K562 (cell line): ENCODE measurements around the gene AIDA. TPM values are rescaled to one million over a fixed set of nuclear protein-coding genes. Genes with fewer than 3 reads are reported as not detected.

Experiments used
- ATAC-seq: fragments of 200-7000 bp; cut with Tn5 transposase; 3 replicates; pipeline ENCODE4 v1.9.1; 2020; ENCODE audit warnings: moderate library complexity
- BruUV-seq: library from RNA; stranded (reverse); fragments of 400-500 nt; replicated peaks from 2 replicates; lab custom pipeline; 2021; lab: Mats Ljungman, UMichigan
- CTCF ChIA-PET: fragments of 300-600 bp; formaldehyde crosslinking; extraction: SDS; loops from one replicate; lab custom pipeline; 2021; ENCODE audit warnings: low intra/inter-chr PET ratio; lab: Yijun Ruan, JAX
- POLR2A ChIA-PET: fragments of 300-600, 350-650 bp; sonication (Branson Sonifier 250); formaldehyde crosslinking; extraction: SDS; loops from one replicate; lab custom pipeline; 2021; ENCODE audit warnings: antibody characterized with exemption, inconsistent platforms; lab: Yijun Ruan, JAX
- DNase-seq, 4 experiments: peaks; one replicate each; pipeline versions ENCODE4 v3.0.0 to v3.0.0-alpha.2; 2011 to 2018; ENCODE audit warnings: low spot score in 3 of 4, mixed read lengths in 3 of 4; ENCODE audit errors: extremely low read depth in 1 of 4
- FAIRE-seq: peaks from 2 replicates; lab custom pipeline; 2011; peaks lifted over from hg19 to GRCh38; lab: Jason Lieb, UNC
- H2AFZ ChIP-seq: 2 replicates; pipeline ENCODE4 v1.6.0; 2011; ENCODE audit warnings: low read depth, low read length, control low read depth, inconsistent platforms
- H3K27ac ChIP-seq: fragments of 200-600 bp; 3 replicates; pipeline ENCODE4 v1.8.0; 2011; ENCODE audit warnings: low read depth, mild to moderate bottlenecking, control low read depth, inconsistent platforms, low read length, moderate library complexity, mixed read lengths; ENCODE audit errors: extremely low read depth
- H3K27me3 ChIP-seq, 2 experiments: fragments of 300-600 bp in 1 of 2; 2 replicates in 1 of 2; 3 replicates in 1 of 2; pipeline versions ENCODE4 v1.6.0 to v1.8.0; 2011; ENCODE audit warnings: inconsistent platforms in 2 of 2, low read length in 2 of 2, mild to moderate bottlenecking in 1 of 2, mixed read lengths in 1 of 2, moderate library complexity in 1 of 2; ENCODE audit not compliant: control insufficient read depth in 2 of 2, insufficient read depth in 2 of 2
- H3K36me3 ChIP-seq: fragments of 300-600 bp; 3 replicates; pipeline ENCODE4 v1.8.0; 2011; ENCODE audit warnings: mild to moderate bottlenecking, low read length, inconsistent platforms; ENCODE audit not compliant: control insufficient read depth, insufficient read depth
- H3K4me1 ChIP-seq, 2 experiments: fragments of 200-600 bp in 1 of 2; replicated peaks in 1 of 2; 2 replicates in 1 of 2; 3 replicates in 1 of 2; pipeline versions ENCODE4 v1.5.1 to v1.8.0; 2011; ENCODE audit warnings: inconsistent platforms in 2 of 2, low read length in 2 of 2, mild to moderate bottlenecking in 1 of 2, mixed read lengths in 1 of 2, moderate library complexity in 1 of 2; ENCODE audit not compliant: control insufficient read depth in 2 of 2, insufficient read depth in 2 of 2
- H3K4me2 ChIP-seq: 2 replicates; pipeline ENCODE4 v1.6.1; 2011; ENCODE audit warnings: low read length, control low read depth, inconsistent platforms, mixed read lengths; ENCODE audit not compliant: insufficient read depth
- H3K4me3 ChIP-seq: fragments of 200-600 bp; sonication (generic), shearing (Covaris generic); 2 replicates; pipeline ENCODE4 v1.5.1; 2016; ENCODE audit warnings: control low read depth, inconsistent platforms
- H3K79me2 ChIP-seq: fragments of 200-600 bp; 3 replicates; pipeline ENCODE4 v1.8.0; 2011; ENCODE audit warnings: low read length, inconsistent platforms; ENCODE audit not compliant: control insufficient read depth, insufficient read depth
- H3K9ac ChIP-seq, 2 experiments: 2 replicates each; pipeline versions ENCODE4 v1.6.0 to v1.6.1; 2011; ENCODE audit warnings: low read depth in 2 of 2, low read length in 2 of 2, control low read depth in 1 of 2, inconsistent platforms in 1 of 2, mild to moderate bottlenecking in 1 of 2, mixed read lengths in 1 of 2; ENCODE audit not compliant: insufficient read depth in 1 of 2
- H3K9me1 ChIP-seq: one replicate; pipeline ENCODE4 v1.6.0; 2011; ENCODE audit warnings: inconsistent platforms, mild to moderate bottlenecking, low read length, moderate library complexity; ENCODE audit not compliant: control insufficient read depth, insufficient read depth
- H3K9me3 ChIP-seq: replicated peaks from 2 replicates; pipeline ENCODE4 v1.5.1; 2011; ENCODE audit warnings: low read depth, low read length, inconsistent platforms; ENCODE audit not compliant: control insufficient read depth, insufficient read depth
- H4K20me1 ChIP-seq: replicated peaks from 2 replicates; pipeline ENCODE4 v1.6.1; 2011; ENCODE audit warnings: low read length, inconsistent platforms, mixed read lengths; ENCODE audit not compliant: control insufficient read depth, insufficient read depth
- CXXC5 ChIP-seq: fragments of 250-450 bp; sonication (Bioruptor Pico); IDR thresholded peaks from 2 replicates; pipeline ENCODE4 v1.8.0; 2022; ENCODE audit warnings: inconsistent platforms, mild to moderate bottlenecking, moderate library complexity
- DLX4 ChIP-seq: fragments of 250-450 bp; sonication (Bioruptor Pico); IDR thresholded peaks from 2 replicates; pipeline ENCODE4 v1.6.1; 2021; ENCODE audit warnings: mild to moderate bottlenecking
- ERF ChIP-seq: fragments of 450-650 bp; formaldehyde crosslinking; IDR thresholded peaks from 2 replicates; pipeline ENCODE4 v1.4.0; 2020; ENCODE audit warnings: mild to moderate bottlenecking, mixed read lengths
- HDAC3 ChIP-seq: fragments of 450-650 bp; IDR thresholded peaks from 2 replicates; pipeline ENCODE4 v1.6.1; 2018; ENCODE audit warnings: borderline replicate concordance, mild to moderate bottlenecking, moderate library complexity; ENCODE audit not compliant: partially characterized antibody
- HLTF ChIP-seq: fragments of 450-650 bp; IDR thresholded peaks from 2 replicates; pipeline ENCODE4 v1.6.1; 2016
- HSF4 ChIP-seq: fragments of 250-450 bp; sonication (Bioruptor Pico); IDR thresholded peaks from 2 replicates; pipeline ENCODE4 v2.1.2; 2022; ENCODE audit warnings: mild to moderate bottlenecking, moderate library complexity, borderline replicate concordance
- MBD2 ChIP-seq: sonication (generic); IDR thresholded peaks from 2 replicates; pipeline ENCODE4 v1.6.1; 2016; ENCODE audit warnings: low read depth, borderline replicate concordance
- MEIS2 ChIP-seq: fragments of 450-650 bp; IDR thresholded peaks from 2 replicates; pipeline ENCODE4 v1.6.1; 2014; ENCODE audit warnings: mild to moderate bottlenecking; ENCODE audit not compliant: partially characterized antibody
- NR3C1 ChIP-seq: sonication (generic); formaldehyde crosslinking; IDR thresholded peaks from 2 replicates; pipeline ENCODE4 v1.8.1; 2022; ENCODE audit warnings: missing genetic modification reagents
- PHB ChIP-seq: fragments of 250-450 bp; sonication (Bioruptor Pico); IDR thresholded peaks from 2 replicates; pipeline ENCODE4 v1.5.0; 2021
- PRPF4 ChIP-seq: fragments of 200-400 bp; formaldehyde crosslinking; IDR thresholded peaks from one replicate; pipeline ENCODE4 v1.6.1; 2017; ENCODE audit warnings: low read length, low read depth, mild to moderate bottlenecking; ENCODE audit not compliant: insufficient read depth, poor library complexity, severe bottlenecking
- RAD21 ChIP-seq, 2 experiments: fragments of 250-450 bp in 1 of 2; fragments of 450-650 bp in 1 of 2; sonication (Bioruptor Pico) in 1 of 2; formaldehyde crosslinking in 1 of 2; IDR thresholded peaks in 1 of 2; conservative IDR thresholded peaks in 1 of 2; 2 replicates each; pipeline versions ENCODE4 v1.4.0 to v1.8.0; 2020 to 2022; ENCODE audit warnings: mild to moderate bottlenecking in 2 of 2, moderate library complexity in 1 of 2
- SMAD2 ChIP-seq: fragments of 150-350 bp; IDR thresholded peaks from 2 replicates; pipeline ENCODE4 v1.6.1; 2014; ENCODE audit warnings: low read depth, mild to moderate bottlenecking, low read length
- ZC3H11A ChIP-seq: IDR thresholded peaks from 2 replicates; pipeline ENCODE4 v1.6.1; 2012; ENCODE audit warnings: low read depth, low read length, improper control_type of control experiment
- ZNF175 ChIP-seq: fragments of 200-800 bp; sonication (Bioruptor generic); IDR thresholded peaks from 2 replicates; pipeline ENCODE4 v1.6.1; 2016; ENCODE audit warnings: low read depth, mild to moderate bottlenecking, missing genetic modification characterization, missing compliant biosample characterization
- ZNF583 ChIP-seq: fragments of 250-450 bp; sonication (Bioruptor Pico); IDR thresholded peaks from 2 replicates; pipeline ENCODE4 v1.4.0; 2020
- ZZZ3 ChIP-seq: fragments of 450-650 bp; IDR thresholded peaks from 2 replicates; pipeline ENCODE4 v1.6.1; 2016; ENCODE audit warnings: antibody characterized with exemption, mild to moderate bottlenecking, moderate library complexity
- WGBS: fragments of 100-300 bp; shearing (Covaris generic); methylation state at CpG from one replicate; pipeline ENCODE4 v1.1.6; 2016; ENCODE audit warnings: low coverage, mixed read lengths; ENCODE audit not compliant: insufficient coverage; ENCODE audit errors: missing lambda C conversion rate; 5-methylcytosine and 5-hydroxymethylcytosine counted together
- in situ Hi-C: fragments of 300-500 bp; cut with MboI; formaldehyde crosslinking; loops from 4 replicates; pipeline ENCODE4 v1.15.0; 2018; ENCODE audit warnings: inconsistent platforms, mixed read lengths
- intact Hi-C: fragments of 100-400 bp; cut with micrococcal nuclease; formaldehyde crosslinking; loops from 2 replicates; pipeline ENCODE4 v1.14.2; 2022
- polyA plus RNA-seq, 8 experiments: library from polyadenylated mRNA; depleted of rRNA in 4 of 8; stranded (reverse) in 5 of 8; unstranded in 3 of 8; fragments of >200 nt; fragmentation: Nextera tagmentation in 2 of 8; fragmentation: Illumina TruSeq in 1 of 8; extraction: Ambion mirVana in 2 of 8; extraction: Trizol in 1 of 8; gene quantifications; 2 replicates each; pipeline versions ENCODE4 v1.2.1 to v1.2.3, GENCODE V29; 2011 to 2014; ENCODE audit warnings: inconsistent platforms in 1 of 8, missing spikeins in 1 of 8
- total RNA-seq, 7 experiments: library from RNA; depleted of rRNA in 6 of 7; stranded (reverse); fragments of >200 nt in 6 of 7; fragmentation: Illumina TruSeq in 2 of 7; extraction: Trizol in 2 of 7; gene quantifications; 2 replicates each; pipeline versions ENCODE4 v1.2.1 to v1.2.3, GENCODE V29; 2011 to 2021; ENCODE audit warnings: low replicate concordance in 1 of 7
- TF ChIP-seq, protein P1 (sequence below): fragments of 450-650 bp; formaldehyde crosslinking; IDR thresholded peaks from 2 replicates; pipeline ENCODE4 v1.4.0; 2020; ENCODE audit warnings: mild to moderate bottlenecking, moderate library complexity

Gene AIDA
- total and polyA plus RNA-seq, 9 of the 15 experiments (the other 6 are each of a cell fraction or from before 2014, with no cell fraction given), result 18.2 to 77.9 (median 24.9) TPM

DNA sequence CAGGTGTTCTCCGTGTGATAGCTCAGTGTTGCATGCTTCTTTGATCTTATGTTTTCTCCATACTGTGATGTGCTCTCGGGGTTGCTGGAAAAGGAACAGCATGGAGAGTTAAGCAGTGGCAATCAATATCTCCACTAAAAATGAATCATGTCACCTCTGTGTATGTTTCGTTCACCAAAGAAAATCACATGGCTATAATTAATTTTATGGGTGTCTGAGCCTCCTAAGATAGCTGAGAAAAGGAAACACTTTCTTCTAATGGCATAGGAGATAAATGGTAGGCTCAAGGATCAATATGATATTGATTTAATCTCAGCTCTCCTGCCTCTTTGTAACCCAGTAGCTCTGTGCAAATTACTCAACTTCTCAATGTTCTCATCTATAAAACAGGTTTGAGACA lies 39.0 kb upstream of the AIDA start:
- H3K36me3 ChIP-seq, result no peaks in the 10 kb centered on the region
- FAIRE-seq (no peak), DNase-seq (no peak), ATAC-seq (no peak)
- no peak overlapping the region for H3K4me3 ChIP-seq
- no peaks in the 10 kb centered on the region for H3K79me2 ChIP-seq
- H3K9me3 ChIP-seq, result no peaks in the 10 kb centered on the region
- H3K27me3 ChIP-seq, result peaks cover 0 to 9% of the 10 kb centered on the region in 2 experiments; a peak in 3 of 5 replicates
- intact Hi-C loops (no loop called here), in situ Hi-C loops (no loop called here)
- H3K9me1 ChIP-seq, result no peaks in the 10 kb centered on the region
- H3K9ac ChIP-seq, result no peak overlapping the region
- CTCF ChIA-PET, result interaction anchor here (0.9 kb wide), 1 partner anchor 330 kb away, joined by 3 read pairs; no protein-coding TSS in a partner anchor
- BruUV-seq, result no TSS peak
- H4K20me1 ChIP-seq, result no peaks in the 10 kb centered on the region
- no peaks in the 10 kb centered on the region for H3K4me1 ChIP-seq
- H3K4me2 ChIP-seq, result no peak overlapping the region
- no peak overlapping the region for H3K27ac ChIP-seq
- H2AFZ ChIP-seq, result no peak overlapping the region
- TF ChIP-seq ZC3H11A (no peak), NR3C1 (CRISPR knock-in tag) (no peak), ZNF175 (CRISPR knock-in tag) (no peak), HDAC3 (no peak), SMAD2 (no peak), MEIS2 (no peak), PRPF4 (no peak), ZZZ3 (no peak), RAD21 (CRISPR knock-in tag; conservative IDR thresholded peaks at IDR 0.05 in 1 of 2, IDR thresholded peaks at IDR 0.05 in 1 of 2) (no peak), DLX4 (no peak), ZNF583 (no peak), HLTF (no peak), MBD2 (no peak), CXXC5 (CRISPR knock-in tag) (no peak), ERF (CRISPR knock-in tag) (no peak), HSF4 (CRISPR knock-in tag) (no peak), PHB (no peak)
- TF ChIP-seq, protein P1, sequence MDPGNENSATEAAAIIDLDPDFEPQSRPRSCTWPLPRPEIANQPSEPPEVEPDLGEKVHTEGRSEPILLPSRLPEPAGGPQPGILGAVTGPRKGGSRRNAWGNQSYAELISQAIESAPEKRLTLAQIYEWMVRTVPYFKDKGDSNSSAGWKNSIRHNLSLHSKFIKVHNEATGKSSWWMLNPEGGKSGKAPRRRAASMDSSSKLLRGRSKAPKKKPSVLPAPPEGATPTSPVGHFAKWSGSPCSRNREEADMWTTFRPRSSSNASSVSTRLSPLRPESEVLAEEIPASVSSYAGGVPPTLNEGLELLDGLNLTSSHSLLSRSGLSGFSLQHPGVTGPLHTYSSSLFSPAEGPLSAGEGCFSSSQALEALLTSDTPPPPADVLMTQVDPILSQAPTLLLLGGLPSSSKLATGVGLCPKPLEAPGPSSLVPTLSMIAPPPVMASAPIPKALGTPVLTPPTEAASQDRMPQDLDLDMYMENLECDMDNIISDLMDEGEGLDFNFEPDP, result no peak
- POLR2A ChIA-PET, result interaction anchor here (1.1 kb wide), 1 partner anchor 10 kb away, joined by 3 read pairs; no protein-coding TSS in a partner anchor
- WGBS, result 3% methylated on average over 3 of the region's 3 CpGs
